Left ventricle myocardium superior (tissue), 1 donor: ENCODE data around the gene GARNL3. TPM values are rescaled to one million over a fixed set of nuclear protein-coding genes. Genes with fewer than 3 reads are reported as not detected.
A peak's percentile ranks its signal among the peaks of the same experiment; 100 is the strongest.

Experiments used
- ATAC-seq: fragments of 200-7000 bp; cut with Tn5 transposase; one replicate; pipeline ENCODE4 v1.9.1; 2020; ENCODE audit warnings: mild to moderate bottlenecking, moderate library complexity
- DNase-seq: peaks from one replicate; pipeline ENCODE4 v3.0.0-alpha.2; 2020
- intact Hi-C: fragments of 100-400 bp; cut with micrococcal nuclease; formaldehyde crosslinking; loops from one replicate; pipeline ENCODE4 v1.11.0; 2022
- total RNA-seq: library from RNA; stranded (reverse); fragmentation: NEBNext Ultra II Directional; extraction: Animal tissue kit (Norgen Biotek cat#: 25700); gene quantifications from one replicate; pipeline ENCODE4 v1.2.1, GENCODE V29; 2021
- donor health status: DM: no; HTN: yes; CAD: no; lungs with severe emphysema.

The GARNL3 gene
- total RNA-seq, 1 donor from 2014 or later: 17.3 TPM

GRCh38 chr9:127392976-127393375 lies 128.4 kb downstream of the GARNL3 start:
- intact Hi-C loops: no loop called here
- DNase-seq: no peak
- no peak for ATAC-seq

GRCh38 chr9:127393645-127394044 lies 129.1 kb downstream of the GARNL3 start:
- DNase-seq (no peak), ATAC-seq (no peak)
- intact Hi-C loops: no loop called here

GRCh38 chr9:127395497-127396252 lies 131.1 kb downstream of the GARNL3 start:
- ATAC-seq: no peak
- intact Hi-C loops: no loop called here
- DNase-seq: no peak

GRCh38 chr9:127396253-127396807 lies 131.8 kb downstream of the GARNL3 start:
- ATAC-seq: no peak
- no peak for DNase-seq
- intact Hi-C loops: no loop called here

GRCh38 chr9:127396808-127397645 lies 132.5 kb downstream of the GARNL3 start, which contains the start of gene SLC2A8:
SLC2A8 (plus strand) TSS chr9:127397169; CDS start chr9:127397231, 62 bp downstream.
- DNase-seq (peak; percentile 98), ATAC-seq (peak; percentile 97)
- intact Hi-C loops: no loop called here

GRCh38 chr9:127397646-127398274 lies 133.2 kb downstream of the GARNL3 start:
- peak; percentile 69 for DNase-seq
- intact Hi-C loops: no loop called here
- ATAC-seq: peak; percentile 5

GRCh38 chr9:127398275-127398647 lies 133.7 kb downstream of the GARNL3 start:
- no peak for DNase-seq
- intact Hi-C loops: no loop called here

GRCh38 chr9:127398715-127399400 lies 134.3 kb downstream of the GARNL3 start:
- no peak for DNase-seq
- no peak for ATAC-seq
- intact Hi-C loops: no loop called here

More at GRCh38 chr9:127398275-127398647, 133.7 kb downstream of the GARNL3 start:
- no peak for ATAC-seq

- DNase-seq (no peak), ATAC-seq (no peak)
- intact Hi-C loops: no loop called here
Measured at GRCh38 chr9:127399736-127400269, 135.2 kb downstream of the GARNL3 start.

- intact Hi-C loops: no loop called here
- DNase-seq (no peak), ATAC-seq (no peak)
Measured at GRCh38 chr9:127402401-127403090, 138.0 kb downstream of the GARNL3 start.

- intact Hi-C loops: no loop called here
- no peak for ATAC-seq
- no peak for DNase-seq
Measured at GRCh38 chr9:127403507-127404192, 139.1 kb downstream of the GARNL3 start.

- ATAC-seq (no peak), DNase-seq (no peak)
- intact Hi-C loops: no loop called here
Measured at GRCh38 chr9:127404631-127405030, 140.1 kb downstream of the GARNL3 start.

- ATAC-seq (no peak), DNase-seq (no peak)
- intact Hi-C loops: no loop called here
Measured at GRCh38 chr9:127405344-127406125, 141.0 kb downstream of the GARNL3 start.

GRCh38 chr9:127406799-127407491 lies 142.4 kb downstream of the GARNL3 start:
- DNase-seq (peak; percentile 48), ATAC-seq (peak; percentile 56)

GRCh38 chr9:127407492-127407843 lies 142.9 kb downstream of the GARNL3 start:
- ATAC-seq (peak; percentile 29), DNase-seq (no peak)
- intact Hi-C loops: no loop called here

More at GRCh38 chr9:127406799-127407491, 142.4 kb downstream of the GARNL3 start:
- intact Hi-C loops: no loop called here

GRCh38 chr9:127411122-127411521 lies 146.5 kb downstream of the GARNL3 start:
- intact Hi-C loops: no loop called here
- ATAC-seq (no peak), DNase-seq (no peak)
